Coronary artery (tissue), 2 donors: Measurements from ENCODE around the gene AFF1.
"Not testable (repeated sequence)": the region's sequence is repeated elsewhere in the genome, so short reads cannot be mapped to it uniquely, and the experiment has no call there.

Source experiments
- DNase-seq: peaks from one replicate; pipeline ENCODE4 v3.0.0-alpha.2; 2017; ENCODE audit warnings: low spot score
- H3K27ac ChIP-seq, 2 donors: fragments of 200-600 bp; sonication (generic); one replicate each; pipeline ENCODE4 v1.5.1; 2016 to 2019
- H3K4me3 ChIP-seq: fragments of 200-600 bp; sonication (generic); 2 replicates; pipeline ENCODE4 v1.5.1; 2016; ENCODE audit warnings: mild to moderate bottlenecking, moderate library complexity
- CTCF ChIP-seq: fragments of 200-600 bp; sonication (generic); IDR thresholded peaks from one replicate; pipeline ENCODE4 v1.5.1; 2019; ENCODE audit warnings: antibody characterized with exemption

The AFF1 gene

GRCh38 chr4:87007528-87008446, 73.0 kb downstream of the AFF1 start:
- TF ChIP-seq CTCF: no peak
- Histone ChIP-seq H3K27ac (peak overlapping the region; percentile 95 to 97), H3K4me3 (peak overlapping the region; percentile 95)
- DNase-seq: no peak

DNA sequence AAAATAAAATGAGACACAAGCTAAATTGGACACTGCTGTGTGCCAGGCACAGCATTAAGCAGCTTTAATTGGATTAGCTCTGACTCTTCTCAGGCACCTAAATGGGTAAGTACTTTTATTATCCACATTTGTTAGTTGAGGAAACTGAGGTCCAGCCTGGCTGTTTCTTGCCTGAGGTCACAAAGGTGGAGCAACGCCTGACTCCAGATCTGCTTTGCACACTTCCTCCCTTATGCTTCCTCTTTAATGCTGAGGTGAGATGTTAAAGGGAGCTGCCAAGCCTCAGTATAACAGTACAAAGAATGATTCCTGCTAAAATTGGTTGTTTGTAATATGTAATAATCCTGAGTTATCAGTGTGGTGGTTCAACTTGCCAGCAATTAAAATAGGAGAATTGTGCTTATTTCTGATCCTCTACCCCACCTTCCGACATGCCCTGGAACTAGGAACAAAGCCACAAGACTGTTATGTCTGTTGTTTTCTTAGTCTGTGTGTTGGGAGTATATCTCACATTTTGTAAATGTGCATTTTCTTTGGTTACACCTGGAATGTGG, 74.4 kb downstream of the AFF1 start:
- no peak for DNase-seq
- peak overlapping the region; percentile 95 for H3K4me3 ChIP-seq
- no peak for TF ChIP-seq CTCF
- H3K27ac ChIP-seq: peak overlapping the region; percentile 46 to 95

DNA sequence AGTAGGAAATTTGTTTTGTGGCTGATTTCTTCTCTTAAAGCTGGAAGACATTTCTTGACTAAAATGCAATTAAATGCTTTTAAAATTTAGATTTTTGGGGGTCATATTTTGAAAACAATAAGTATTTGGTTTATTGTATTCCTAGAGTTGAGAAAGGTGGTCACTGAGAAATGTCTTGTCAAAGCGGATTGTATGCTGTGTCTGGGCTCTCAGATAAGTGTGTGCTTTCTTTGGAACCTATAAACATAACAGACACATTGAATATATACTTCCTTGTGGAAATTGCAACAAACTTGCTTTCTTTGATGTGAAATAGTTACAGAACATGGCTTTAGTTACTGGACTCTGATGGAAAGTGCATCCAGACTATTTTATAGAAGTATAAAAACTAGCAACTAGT, 75.4 kb downstream of the AFF1 start:
- H3K4me3 ChIP-seq: peak overlapping the region; percentile 2
- no peak for TF ChIP-seq CTCF
- peak overlapping the region in 1 of 2 donors; percentile 46 for H3K27ac ChIP-seq
- DNase-seq: no peak

GRCh38 chr4:87011340-87012034, 76.7 kb downstream of the AFF1 start:
- no peak for TF ChIP-seq CTCF
- no peak for DNase-seq
- Histone ChIP-seq H3K27ac (peak overlapping the region; percentile 57 to 78), H3K4me3 (peak overlapping the region; percentile 40)

DNA sequence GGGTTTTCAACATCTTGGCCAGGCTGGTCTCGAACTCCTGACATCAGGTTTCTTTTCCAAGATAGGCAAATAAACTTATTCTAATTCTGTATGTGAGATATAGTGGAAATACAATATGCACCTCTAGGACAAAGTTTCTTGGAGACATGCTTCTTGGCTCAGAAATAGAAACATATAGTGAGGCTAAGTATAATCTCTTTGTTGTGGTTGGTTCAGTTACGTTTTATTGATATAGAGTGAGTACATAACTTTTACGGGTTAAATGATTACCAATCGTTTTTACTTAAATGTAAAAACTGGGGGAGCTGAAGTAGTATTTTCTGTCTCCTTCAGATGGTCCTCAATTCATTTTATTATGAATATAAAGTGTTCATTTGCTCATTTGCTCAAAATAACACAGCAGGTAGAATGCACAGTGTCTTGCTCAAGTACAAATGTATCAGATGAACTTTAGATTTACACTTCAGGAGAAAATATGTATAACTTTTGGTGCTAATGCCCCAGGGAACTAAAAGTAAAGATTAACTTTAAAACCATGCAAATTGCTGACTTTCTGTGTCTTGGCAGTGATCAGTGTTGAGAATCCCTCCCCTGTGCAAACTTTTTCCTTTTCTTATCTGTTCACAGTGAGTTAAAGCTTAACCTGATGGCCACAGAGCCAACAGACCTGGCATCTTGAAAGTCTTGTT, 77.6 kb downstream of the AFF1 start:
- no peak for DNase-seq
- no peak for TF ChIP-seq CTCF
- peak overlapping the region; percentile 57 to 78 for H3K27ac ChIP-seq
- H3K4me3 ChIP-seq: no peak overlapping the region

- peak overlapping the region in 1 of 2 donors; percentile 43 for H3K27ac ChIP-seq
- not testable (repeated sequence) for DNase-seq, H3K4me3 ChIP-seq
Observed at GRCh38 chr4:87012954-87013308, 78.1 kb downstream of the AFF1 start.

GRCh38 chr4:87014284-87014782, 79.5 kb downstream of the AFF1 start:
- no peak for TF ChIP-seq CTCF

More at GRCh38 chr4:87014284-87014782, 79.5 kb downstream of the AFF1 start:
- no peak for DNase-seq
- H3K27ac ChIP-seq: peak overlapping the region; percentile 66 to 77
- peak overlapping the region; percentile 29 for H3K4me3 ChIP-seq
